Measurements from ENCODE around the gene ZNF605.

DNA sequence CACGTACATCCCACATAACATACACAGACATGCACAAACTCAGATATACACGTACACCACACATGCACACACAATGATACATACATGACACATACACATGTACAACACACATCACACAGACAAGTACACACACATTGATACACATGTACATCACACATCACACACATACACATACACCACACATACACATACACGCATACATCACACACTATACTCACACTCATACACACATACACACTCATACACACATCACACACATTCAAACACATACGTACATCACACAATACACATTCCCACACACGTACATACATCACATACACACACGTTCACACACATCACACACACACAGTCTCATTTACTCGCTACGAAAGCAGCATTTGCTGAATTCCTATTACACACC, 4.5 kb downstream of the ZNF605 start:
- TF ChIP-seq EP300 (IDR thresholded peaks at IDR 0.05) (no peak), POLR2A (IDR thresholded peaks at IDR 0.05) (no peak)
